Ureter (tissue), 1 donor: ENCODE measurements around the gene ZBED5. TPM values are rescaled to one million over a fixed set of nuclear protein-coding genes. Genes with fewer than 3 reads are reported as not detected.
A peak's percentile ranks its signal among the peaks of the same experiment; 100 is the strongest.
"Not testable (repeated sequence)": the region's sequence is repeated elsewhere in the genome, so short reads cannot be mapped to it uniquely, and the experiment has no call there.

Experiments used
- DNase-seq: peaks from one replicate; pipeline ENCODE4 v3.0.0-alpha.2; 2020; ENCODE audit warnings: low spot score
- total RNA-seq: library from RNA; stranded (reverse); gene quantifications from one replicate; pipeline ENCODE4 v1.2.4, GENCODE V29; 2023
- donor health status: DM: yes; HTN: yes; CAD: no.

ZBED5 gene
- 54.0 TPM for total RNA-seq

GRCh38 chr11:10857709-10858438 is at the start of gene ZBED5:
TSS of gene ZBED5 (minus strand) at chr11:10858053. CDS start at chr11:10854945, 3,108 bp downstream.
- DNase-seq = peak; percentile 97

GRCh38 chr11:10906521-10906920 is 48.7 kb upstream of the ZBED5 start:
- DNase-seq = no peak

- peak; percentile 57 for DNase-seq
Measured at GRCh38 chr11:10902301-10903063, 44.6 kb upstream of the ZBED5 start.

DNA sequence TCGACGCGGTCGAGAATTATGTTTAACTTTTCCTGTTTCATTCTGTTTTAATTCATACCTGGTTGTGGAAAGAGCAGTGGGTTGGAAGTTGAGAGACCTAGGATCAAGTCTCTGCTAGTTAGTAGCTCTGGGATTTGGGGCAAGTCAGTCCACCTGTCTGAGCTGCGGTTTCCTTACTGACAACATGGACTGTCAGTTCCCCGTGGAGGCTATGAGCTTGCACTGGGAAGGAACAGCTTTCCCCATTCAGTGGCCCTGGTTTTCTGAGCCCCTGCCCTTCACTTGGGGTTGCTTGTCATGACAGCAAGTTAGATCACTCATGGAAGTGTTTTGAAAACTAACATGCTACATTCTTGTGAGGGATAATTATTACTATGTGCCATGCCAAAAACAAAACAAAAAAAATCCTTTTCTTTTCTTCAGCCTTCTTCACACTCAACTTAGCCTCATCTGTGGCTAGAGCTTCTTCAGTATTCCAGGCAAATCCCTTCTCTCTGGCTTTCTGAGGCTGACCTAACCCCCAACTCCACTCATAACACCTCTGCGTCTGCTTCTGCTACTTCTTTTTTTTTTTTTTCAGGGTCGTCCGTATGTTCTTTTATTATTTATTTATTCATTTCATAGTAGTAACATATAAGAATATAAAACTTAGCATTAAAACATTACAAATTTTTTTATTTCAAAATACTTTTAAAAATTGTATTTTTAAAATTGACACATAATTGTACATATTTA is 43.0 kb upstream of the ZBED5 start:
- DNase-seq = no peak

DNA sequence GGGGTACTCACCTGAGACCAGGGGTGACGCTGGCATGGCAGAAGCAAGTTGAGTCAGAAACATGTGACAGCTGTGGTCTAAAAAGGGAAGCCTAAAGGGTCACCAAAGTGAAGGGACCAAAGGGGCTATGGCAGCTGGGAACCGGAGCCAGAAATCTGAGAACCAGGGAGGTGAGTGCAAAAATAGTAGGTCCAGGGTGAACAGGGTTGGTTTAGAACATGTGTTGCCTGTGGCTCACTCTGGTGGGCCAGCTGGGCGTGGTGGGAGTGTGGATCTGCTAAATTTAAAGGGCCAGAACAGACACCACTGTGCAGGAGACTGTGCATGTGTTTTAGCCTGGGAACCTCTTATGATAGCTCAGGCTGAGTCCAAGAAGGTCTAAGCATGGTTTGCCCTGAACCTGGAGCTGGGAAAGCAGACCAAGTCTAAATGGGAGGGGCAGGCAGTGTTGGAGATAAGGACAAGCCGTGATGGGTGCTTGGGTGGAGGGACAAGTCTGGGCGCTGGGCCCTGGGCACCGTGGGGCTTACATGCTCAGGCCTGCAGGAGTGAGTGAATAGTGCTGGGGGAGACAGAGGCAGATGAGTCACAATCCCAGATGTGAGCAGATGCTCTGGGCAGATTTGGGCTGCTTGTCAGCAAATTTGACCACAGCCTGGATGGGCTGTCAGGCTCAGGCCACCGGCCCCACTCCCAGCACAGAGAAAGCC is 41.4 kb upstream of the ZBED5 start:
- peak; percentile 90 for DNase-seq

GRCh38 chr11:10898763-10899025 is 40.8 kb upstream of the ZBED5 start:
- DNase-seq = no peak

GRCh38 chr11:10898003-10898762 is 40.3 kb upstream of the ZBED5 start:
- no peak for DNase-seq

DNA sequence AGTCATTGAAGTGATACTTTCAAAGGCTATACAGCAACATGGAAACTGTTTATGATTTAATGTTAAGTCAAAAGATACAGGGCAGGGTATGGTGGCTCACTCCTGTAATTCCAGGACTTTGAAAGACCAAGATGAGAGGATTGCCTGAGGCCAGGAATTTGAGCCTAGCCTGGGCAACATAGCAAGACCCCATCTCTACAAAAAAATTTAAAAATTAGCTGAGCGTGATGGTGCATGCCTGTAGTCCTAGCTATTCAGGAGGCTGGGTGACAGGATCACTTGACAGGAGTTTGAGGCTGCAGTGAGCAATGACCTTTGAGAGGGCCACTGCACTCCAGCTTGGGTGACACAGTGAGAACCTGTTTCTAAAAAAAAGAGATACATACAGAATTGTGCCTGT is 39.3 kb upstream of the ZBED5 start:
- no peak for DNase-seq

DNA sequence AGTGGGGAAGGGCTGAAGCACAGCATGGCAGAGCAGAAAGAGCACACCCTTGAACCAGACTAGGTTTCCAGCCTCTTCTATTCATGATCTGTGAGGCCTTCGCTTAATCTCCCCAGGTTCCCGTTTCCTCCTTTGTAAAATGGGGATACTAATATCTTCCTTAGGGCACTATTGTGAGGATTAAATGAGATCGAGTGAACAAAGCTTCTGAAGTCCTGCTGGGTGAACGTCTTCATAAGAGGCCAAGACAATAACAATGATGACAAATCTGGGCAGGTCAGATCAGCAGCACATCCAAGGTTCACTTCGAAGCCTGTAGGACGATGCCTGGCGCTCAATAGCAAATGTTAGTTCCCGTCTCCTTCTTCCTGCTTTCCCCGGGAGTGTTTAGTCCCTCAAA is 38.6 kb upstream of the ZBED5 start:
- no peak for DNase-seq

- no peak for DNase-seq
Measured at GRCh38 chr11:10895285-10895684, 37.4 kb upstream of the ZBED5 start.

DNA sequence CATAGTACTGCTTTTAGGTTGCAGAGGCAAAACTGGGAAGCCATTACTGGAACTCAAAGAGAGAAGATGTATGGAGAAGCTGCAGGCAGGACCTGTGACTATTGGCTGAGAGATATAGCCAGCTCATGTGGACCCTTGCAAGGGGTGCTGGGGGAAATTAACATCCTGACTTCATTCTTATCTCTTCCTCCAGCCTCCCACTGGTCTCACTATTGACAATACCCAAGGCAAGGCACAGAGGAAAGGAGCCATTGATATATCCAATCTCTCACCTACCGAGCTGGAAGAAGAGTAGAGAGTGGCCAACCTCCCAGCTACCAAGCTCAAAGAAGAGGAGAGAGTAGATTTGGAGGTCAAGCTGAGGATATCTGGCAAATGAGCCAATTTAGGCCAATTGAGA is 36.8 kb upstream of the ZBED5 start:
- DNase-seq = no peak

GRCh38 chr11:10893714-10894151 is 35.9 kb upstream of the ZBED5 start:
- DNase-seq = no peak

GRCh38 chr11:10892250-10892649 is 34.4 kb upstream of the ZBED5 start:
- no peak for DNase-seq

GRCh38 chr11:10891151-10891720 is 33.4 kb upstream of the ZBED5 start:
- no peak for DNase-seq

GRCh38 chr11:10890083-10890482 is 32.2 kb upstream of the ZBED5 start:
- not testable (repeated sequence) for DNase-seq

DNA sequence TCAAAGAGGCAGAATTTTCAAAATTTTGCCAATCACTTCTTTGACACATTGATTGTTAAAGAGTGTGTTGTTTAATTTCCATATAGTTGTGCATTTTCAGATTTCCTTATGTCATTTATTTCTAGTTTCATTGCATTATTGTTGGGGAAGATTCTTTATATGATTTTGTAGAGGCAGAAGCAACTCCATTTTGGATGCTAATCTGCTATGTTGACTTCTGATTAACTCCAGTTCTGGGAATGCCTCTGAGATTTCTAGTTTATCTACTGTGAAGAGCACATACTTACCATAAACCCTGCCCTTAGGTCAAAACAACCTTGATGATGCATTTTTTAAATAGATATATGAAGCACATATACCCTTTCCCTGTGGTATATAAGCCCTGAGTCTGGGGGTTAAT is 29.5 kb upstream of the ZBED5 start:
- no peak for DNase-seq

- no peak for DNase-seq
Measured at GRCh38 chr11:10886652-10887250, 28.9 kb upstream of the ZBED5 start.

DNA sequence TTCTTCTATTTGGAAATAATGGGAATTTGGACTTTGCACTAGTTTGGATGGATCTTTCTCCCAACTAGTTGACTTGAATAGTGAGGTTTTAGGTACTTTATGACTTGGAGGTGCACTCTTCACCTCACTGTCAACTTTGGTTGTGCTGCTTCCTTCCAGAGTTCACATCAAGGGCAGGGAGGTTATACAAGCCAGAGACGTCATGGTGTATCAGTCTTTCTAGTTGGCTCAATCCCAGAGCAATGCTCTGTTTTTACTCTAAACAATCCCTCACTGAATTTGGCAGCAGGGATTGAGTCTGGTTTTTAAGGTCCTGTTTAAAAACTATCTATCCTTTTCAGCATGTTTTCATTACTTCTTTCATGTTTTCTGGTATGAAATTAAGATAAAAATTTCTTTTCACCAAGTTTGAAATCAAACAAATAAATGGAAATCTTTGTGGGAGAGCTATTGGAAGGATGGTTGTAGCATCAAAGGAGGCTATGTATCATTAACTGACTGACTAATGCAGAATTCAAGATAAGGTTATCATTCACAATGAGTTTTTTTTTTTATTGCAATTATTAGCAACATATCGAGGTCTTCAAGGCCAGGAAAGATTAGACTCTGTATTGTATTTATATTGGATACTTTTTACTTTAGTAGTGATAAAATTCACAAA is 28.0 kb upstream of the ZBED5 start:
- DNase-seq = no peak

GRCh38 chr11:10884292-10884691 is 26.4 kb upstream of the ZBED5 start:
- DNase-seq = not testable (repeated sequence)

DNA sequence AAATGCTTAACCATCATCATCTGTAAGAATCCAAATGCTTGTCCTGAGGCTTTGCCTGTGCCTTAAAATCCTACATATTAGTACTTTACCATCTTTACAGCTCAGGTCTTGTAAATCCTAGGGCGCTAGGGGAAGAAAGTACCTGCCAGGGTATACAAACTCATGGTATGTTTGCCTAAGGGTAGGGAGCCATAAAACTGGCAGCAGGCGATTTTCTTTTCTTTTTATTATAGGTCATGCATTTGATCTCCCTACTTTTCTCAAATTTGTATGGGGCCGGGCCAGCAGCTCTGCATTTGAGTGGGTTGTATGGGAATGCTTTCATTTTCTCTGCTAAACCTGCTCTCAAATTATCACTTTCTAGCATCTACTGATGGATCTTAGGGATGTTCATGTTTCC is 24.0 kb upstream of the ZBED5 start:
- DNase-seq = no peak
